Omental fat pad (tissue), 4 donors: Measurements from ENCODE around the gene NR3C2. TPM values are rescaled to one million over a fixed set of nuclear protein-coding genes. Genes with fewer than 3 reads are reported as not detected.
A peak's percentile ranks its signal among the peaks of the same experiment; 100 is the strongest.

ENCODE experiments used
- ATAC-seq: fragments of 150-250 bp; one replicate; pipeline ENCODE4 v1.9.1; 2016; ENCODE audit warnings: mild to moderate bottlenecking, moderate library complexity; ENCODE audit not compliant: low FRiP score
- DNase-seq: peaks from one replicate; pipeline ENCODE4 v3.0.0-alpha.2; 2019; ENCODE audit warnings: low spot score
- CTCF ChIP-seq, 3 donors: fragments of 450-650 bp; IDR thresholded peaks; one replicate each; pipeline ENCODE4 v1.5.1; 2016 to 2017; ENCODE audit warnings: antibody characterized with exemption in 3 of 3, mild to moderate bottlenecking in 3 of 3, moderate library complexity in 2 of 3
- total RNA-seq, 4 donors: library from RNA; depleted of rRNA; stranded (reverse); fragments of >200 nt; gene quantifications; one replicate each; pipeline ENCODE4 v1.1.0, GENCODE V29; 2016

The NR3C2 gene
- 10 to 100 TPM in 3 of 4 donors, 1 to 10 TPM in 1; 7.4 to 28.1 (median 12.1) TPM for total RNA-seq

DNA sequence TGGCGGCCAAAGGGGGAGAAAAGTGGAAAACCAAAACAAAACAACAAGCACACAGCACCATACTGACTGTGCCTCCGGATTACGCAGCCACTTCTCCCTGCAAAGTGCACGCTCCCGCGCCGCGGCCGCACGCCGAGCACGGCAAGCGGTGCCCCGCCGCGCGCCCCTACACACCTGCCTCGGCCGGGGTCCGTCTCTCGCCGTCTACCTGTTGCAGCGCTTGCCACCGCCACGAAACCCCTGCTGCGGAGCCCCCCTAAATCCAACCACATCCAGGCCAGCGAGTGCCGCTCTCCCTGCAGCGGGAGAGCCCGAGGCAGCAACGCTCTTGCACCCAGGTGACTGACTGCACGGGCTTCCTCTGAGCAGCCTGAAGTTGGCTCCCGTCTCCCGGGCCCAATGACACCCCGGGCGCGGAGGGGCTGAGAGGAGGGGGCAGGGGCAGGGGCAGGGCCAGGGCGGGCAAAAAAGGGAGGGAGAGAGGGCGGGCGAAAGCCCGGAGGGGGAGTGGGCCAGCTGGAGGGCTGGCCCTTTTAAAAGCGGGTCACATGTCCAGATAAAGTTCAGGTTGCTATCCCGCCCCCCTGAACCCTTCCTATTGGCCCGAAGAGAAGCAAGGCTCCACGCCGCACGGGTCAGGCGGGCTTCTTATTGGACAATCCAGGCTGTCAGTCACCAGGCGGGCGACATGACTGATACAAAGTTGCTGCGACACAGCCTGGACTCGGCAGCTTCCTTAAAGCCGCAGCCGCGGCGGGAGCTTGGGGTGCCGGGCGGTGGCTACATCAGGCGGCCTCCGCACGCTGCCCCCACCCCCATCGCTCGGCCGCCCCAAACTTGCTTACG is at the start of gene NR3C2:
NR3C2 (minus strand) TSS at position 429 of the 846 bp plus-strand sequence.
- DNase-seq (peak; percentile 98), ATAC-seq (peak; percentile 95)
- TF ChIP-seq CTCF (IDR thresholded peaks at IDR 0.05), result no peak

GRCh38 chr4:148487181-148487580 is 45.0 kb upstream of the NR3C2 start:
- DNase-seq (no peak), ATAC-seq (no peak)
- TF ChIP-seq CTCF (IDR thresholded peaks at IDR 0.05), result no peak

DNA sequence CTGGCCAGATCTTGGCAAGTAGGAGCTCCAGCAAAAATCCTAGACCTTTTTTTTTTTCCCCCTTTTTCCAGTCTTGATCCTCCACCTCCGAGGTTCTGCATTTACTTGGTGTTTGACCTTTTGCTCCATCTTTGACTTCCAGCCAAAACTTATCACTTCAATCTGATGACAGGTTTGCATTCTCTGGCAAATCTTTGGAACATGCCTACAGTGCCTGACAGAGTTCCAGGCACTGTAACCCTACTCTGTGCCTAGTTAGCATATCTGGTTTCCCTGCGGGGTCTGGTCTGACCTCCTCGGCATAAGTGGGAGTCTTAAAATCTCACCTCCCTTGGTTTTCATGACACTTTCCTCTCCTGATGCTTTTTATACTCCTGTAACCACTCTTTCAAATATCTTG is 39.4 kb upstream of the NR3C2 start:
- no peak for TF ChIP-seq CTCF (IDR thresholded peaks at IDR 0.05)
- DNase-seq (no peak), ATAC-seq (no peak)

GRCh38 chr4:148477276-148477675 is 35.1 kb upstream of the NR3C2 start:
- no peak for TF ChIP-seq CTCF (IDR thresholded peaks at IDR 0.05)
- DNase-seq (no peak), ATAC-seq (no peak)

- TF ChIP-seq CTCF (IDR thresholded peaks at IDR 0.05), result no peak
- ATAC-seq, result no peak
- DNase-seq, result no peak
Observed at GRCh38 chr4:148469938-148470337, 27.7 kb upstream of the NR3C2 start.

- TF ChIP-seq CTCF (IDR thresholded peaks at IDR 0.05), result no peak
- DNase-seq (no peak), ATAC-seq (no peak)
Observed at GRCh38 chr4:148454835-148455234, 12.6 kb upstream of the NR3C2 start.

DNA sequence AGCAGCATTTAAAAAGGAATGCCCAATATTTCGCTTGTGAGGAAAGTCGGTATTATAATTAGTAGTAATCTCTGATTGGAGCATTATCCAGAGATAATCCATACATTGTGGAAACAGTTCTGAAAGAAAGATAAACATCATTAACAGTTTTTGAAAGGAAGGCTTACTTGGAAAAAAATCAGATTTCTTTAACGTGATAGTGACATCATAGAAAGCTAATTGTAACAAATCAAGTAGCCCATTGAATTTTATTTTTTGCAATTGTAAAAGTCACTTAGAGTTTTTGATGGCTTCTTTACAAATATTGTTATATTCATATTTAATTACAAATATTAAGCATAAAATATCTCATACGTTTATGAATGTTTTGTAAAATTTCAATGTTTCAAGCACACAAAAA is 11.6 kb upstream of the NR3C2 start:
- no peak for TF ChIP-seq CTCF (IDR thresholded peaks at IDR 0.05)
- DNase-seq (no peak), ATAC-seq (no peak)
